Measurements from ENCODE around the gene KEL.

The KEL gene

GRCh38 chr7:142956951-142957623 is 5.1 kb downstream of the KEL start:
- H3K9ac ChIP-seq (ENCODE audit: insufficient read length): no peak overlapping the region
- no peak overlapping the region for H3K4me3 ChIP-seq
- no peaks in the 10 kb centered on the region for H3K9me3 ChIP-seq (ENCODE audit: low read depth, low read length)
- H3K36me3 ChIP-seq (ENCODE audit: insufficient read depth, low read length): no peaks in the 10 kb centered on the region
- no peak for TF ChIP-seq EZH2 (IDR thresholded peaks at IDR 0.05)
- TF ChIP-seq POLR2AphosphoS5 (IDR thresholded peaks at IDR 0.05; ENCODE audit: borderline replicate concordance, low read depth, low read length): no peak
- no peak for TF ChIP-seq FOXP2 (optimal IDR thresholded peaks at IDR 0.05; ENCODE audit: control extremely low read depth, extremely low read length, insufficient read depth)
- no peak overlapping the region for H3K27ac ChIP-seq
- DNase-seq (ENCODE audit: low read depth, low spot score): no peak

- TF ChIP-seq POLR2AphosphoS5 (IDR thresholded peaks at IDR 0.05; ENCODE audit: borderline replicate concordance, low read depth, low read length) (no peak), EZH2 (IDR thresholded peaks at IDR 0.05) (no peak), FOXP2 (optimal IDR thresholded peaks at IDR 0.05; ENCODE audit: control extremely low read depth, extremely low read length, insufficient read depth) (no peak)
- Histone ChIP-seq H3K9me3 (ENCODE audit: low read depth, low read length) (no peaks in the 10 kb centered on the region), H3K27ac (no peak overlapping the region), H3K36me3 (ENCODE audit: insufficient read depth, low read length) (no peaks in the 10 kb centered on the region), H3K9ac (ENCODE audit: insufficient read length) (no peak overlapping the region), H3K4me3 (no peak overlapping the region)
- no peak for DNase-seq (ENCODE audit: low read depth, low spot score)
Observed at GRCh38 chr7:142954680-142955268, 7.4 kb downstream of the KEL start.

GRCh38 chr7:142950235-142950634 is 11.9 kb downstream of the KEL start:
- Histone ChIP-seq H3K27ac (no peak overlapping the region), H3K36me3 (ENCODE audit: insufficient read depth, low read length) (no peaks in the 10 kb centered on the region), H3K9me3 (ENCODE audit: low read depth, low read length) (no peaks in the 10 kb centered on the region), H3K9ac (ENCODE audit: insufficient read length) (no peak overlapping the region), H3K4me3 (no peak overlapping the region)
- no peak for DNase-seq (ENCODE audit: low read depth, low spot score)
- TF ChIP-seq FOXP2 (optimal IDR thresholded peaks at IDR 0.05; ENCODE audit: control extremely low read depth, extremely low read length, insufficient read depth) (no peak), EZH2 (IDR thresholded peaks at IDR 0.05) (no peak)

GRCh38 chr7:142948603-142949002 is 13.6 kb downstream of the KEL start:
- Histone ChIP-seq H3K36me3 (ENCODE audit: insufficient read depth, low read length) (no peaks in the 10 kb centered on the region), H3K4me3 (no peak overlapping the region), H3K9me3 (ENCODE audit: low read depth, low read length) (no peaks in the 10 kb centered on the region), H3K27ac (no peak overlapping the region), H3K9ac (ENCODE audit: insufficient read length) (no peak overlapping the region)
- TF ChIP-seq FOXP2 (optimal IDR thresholded peaks at IDR 0.05; ENCODE audit: control extremely low read depth, extremely low read length, insufficient read depth) (no peak), EZH2 (IDR thresholded peaks at IDR 0.05) (no peak), POLR2AphosphoS5 (IDR thresholded peaks at IDR 0.05; ENCODE audit: borderline replicate concordance, low read depth, low read length) (no peak)
- DNase-seq (ENCODE audit: low read depth, low spot score): no peak

- no peaks in the 10 kb centered on the region for H3K9me3 ChIP-seq (ENCODE audit: low read depth, low read length)
Observed at GRCh38 chr7:142945001-142945400, 17.2 kb downstream of the KEL start.

GRCh38 chr7:142943706-142944268 is 18.4 kb downstream of the KEL start:
- no peaks in the 10 kb centered on the region for H3K9me3 ChIP-seq (ENCODE audit: low read depth, low read length)
- H3K9ac ChIP-seq (ENCODE audit: insufficient read length): no peak overlapping the region
- no peaks in the 10 kb centered on the region for H3K36me3 ChIP-seq (ENCODE audit: insufficient read depth, low read length)
- no peak overlapping the region for H3K27ac ChIP-seq
- no peak for TF ChIP-seq FOXP2 (optimal IDR thresholded peaks at IDR 0.05; ENCODE audit: control extremely low read depth, extremely low read length, insufficient read depth)
- TF ChIP-seq EZH2 (IDR thresholded peaks at IDR 0.05): no peak
- TF ChIP-seq POLR2AphosphoS5 (IDR thresholded peaks at IDR 0.05; ENCODE audit: borderline replicate concordance, low read depth, low read length): no peak
- H3K4me3 ChIP-seq: no peak overlapping the region
- DNase-seq (ENCODE audit: low read depth, low spot score): no peak

More at GRCh38 chr7:142945001-142945400, 17.2 kb downstream of the KEL start:
- Histone ChIP-seq H3K9ac (ENCODE audit: insufficient read length) (no peak overlapping the region), H3K36me3 (ENCODE audit: insufficient read depth, low read length) (no peaks in the 10 kb centered on the region), H3K4me3 (no peak overlapping the region), H3K27ac (no peak overlapping the region)
- DNase-seq (ENCODE audit: low read depth, low spot score): no peak
- TF ChIP-seq EZH2 (IDR thresholded peaks at IDR 0.05) (no peak), FOXP2 (optimal IDR thresholded peaks at IDR 0.05; ENCODE audit: control extremely low read depth, extremely low read length, insufficient read depth) (no peak), POLR2AphosphoS5 (IDR thresholded peaks at IDR 0.05; ENCODE audit: borderline replicate concordance, low read depth, low read length) (no peak)

GRCh38 chr7:142942746-142943145 is 19.4 kb downstream of the KEL start:
- no peaks in the 10 kb centered on the region for H3K9me3 ChIP-seq (ENCODE audit: low read depth, low read length)
- H3K36me3 ChIP-seq (ENCODE audit: insufficient read depth, low read length): no peaks in the 10 kb centered on the region
- no peak overlapping the region for H3K27ac ChIP-seq
- H3K9ac ChIP-seq (ENCODE audit: insufficient read length): no peak overlapping the region
- H3K4me3 ChIP-seq: no peak overlapping the region
- TF ChIP-seq POLR2AphosphoS5 (IDR thresholded peaks at IDR 0.05; ENCODE audit: borderline replicate concordance, low read depth, low read length) (no peak), EZH2 (IDR thresholded peaks at IDR 0.05) (no peak), FOXP2 (optimal IDR thresholded peaks at IDR 0.05; ENCODE audit: control extremely low read depth, extremely low read length, insufficient read depth) (no peak)
- DNase-seq (ENCODE audit: low read depth, low spot score): no peak

- Histone ChIP-seq H3K27ac (no peak overlapping the region), H3K4me3 (no peak overlapping the region), H3K9me3 (ENCODE audit: low read depth, low read length) (no peaks in the 10 kb centered on the region), H3K36me3 (ENCODE audit: insufficient read depth, low read length) (no peaks in the 10 kb centered on the region), H3K9ac (ENCODE audit: insufficient read length) (no peak overlapping the region)
- DNase-seq (ENCODE audit: low read depth, low spot score): no peak
- TF ChIP-seq POLR2AphosphoS5 (IDR thresholded peaks at IDR 0.05; ENCODE audit: borderline replicate concordance, low read depth, low read length) (no peak), EZH2 (IDR thresholded peaks at IDR 0.05) (no peak), FOXP2 (optimal IDR thresholded peaks at IDR 0.05; ENCODE audit: control extremely low read depth, extremely low read length, insufficient read depth) (no peak)
Observed at GRCh38 chr7:142941541-142941940, 20.6 kb downstream of the KEL start.

Measured in SK-N-MC (cell line).